Uterus (tissue), 4 donors: ENCODE data around the gene FCRL1. TPM values are rescaled to one million over a fixed set of nuclear protein-coding genes. Genes with fewer than 3 reads are reported as not detected.

Source experiments
- DNase-seq, 2 donors: peaks; one replicate each; pipeline ENCODE4 v3.0.0-alpha.2; 2019 to 2020
- H3K27ac ChIP-seq, 2 donors: fragments of 200-600 bp; sonication (generic); 1 replicate in 1 of 2; 2 replicates in 1 of 2; pipeline ENCODE4 v1.5.1; 2016 to 2018
- H3K27me3 ChIP-seq, 2 donors: fragments of 200-600 bp; sonication (generic); one replicate each; pipeline ENCODE4 v1.5.1; 2018 to 2019; ENCODE audit warnings: control low read depth in 1 of 2
- H3K36me3 ChIP-seq, 2 donors: fragments of 200-600 bp; sonication (generic); one replicate each; pipeline ENCODE4 v1.5.1; 2019; ENCODE audit warnings: control low read depth in 1 of 2
- H3K4me1 ChIP-seq, 2 donors: fragments of 200-600 bp; sonication (generic); one replicate each; pipeline ENCODE4 v1.5.1; 2018 to 2019; ENCODE audit warnings: control low read depth in 1 of 2
- H3K4me3 ChIP-seq, 2 donors: fragments of 200-600 bp; sonication (generic); 1 replicate in 1 of 2; 2 replicates in 1 of 2; pipeline ENCODE4 v1.5.1; 2018 to 2019; ENCODE audit warnings: mild to moderate bottlenecking in 1 of 2
- H3K9me3 ChIP-seq, 2 donors: fragments of 200-600 bp; sonication (generic); one replicate each; pipeline ENCODE4 v1.5.1; 2019; ENCODE audit warnings: control low read depth in 1 of 2
- CTCF ChIP-seq, 4 experiments: fragments of 200-600 bp in 2 of 4; fragments of 450-650 bp in 2 of 4; sonication (generic) in 2 of 4; IDR thresholded peaks; one replicate each; pipeline ENCODE4 v1.5.1; 2016 to 2019; ENCODE audit warnings: antibody characterized with exemption in 4 of 4, mild to moderate bottlenecking in 2 of 4, moderate library complexity in 1 of 4
- POLR2A ChIP-seq, 2 donors: fragments of 450-650 bp; IDR thresholded peaks; one replicate each; pipeline ENCODE4 v1.6.1; 2016; ENCODE audit warnings: antibody characterized with exemption in 2 of 2, mild to moderate bottlenecking in 1 of 2, moderate library complexity in 1 of 2
- intact Hi-C: fragments of 100-400 bp; cut with DNase I; formaldehyde crosslinking; loops from one replicate; pipeline ENCODE4 v1.15.1; 2023; ENCODE audit warnings: low total_unique reads
- total RNA-seq, 4 donors: library from RNA; depleted of rRNA in 3 of 4; stranded (reverse); fragments of >200 nt in 3 of 4; gene quantifications; one replicate each; pipeline versions ENCODE4 v1.1.0 to v1.2.4, GENCODE V29; 2014 to 2023
- donor health status: DM: yes; HTN: yes; CAD: no.

FCRL1 gene
- total RNA-seq, 4 donors from 2014 or later, result 0.27 to 1.1 TPM; not detected in 2

DNA sequence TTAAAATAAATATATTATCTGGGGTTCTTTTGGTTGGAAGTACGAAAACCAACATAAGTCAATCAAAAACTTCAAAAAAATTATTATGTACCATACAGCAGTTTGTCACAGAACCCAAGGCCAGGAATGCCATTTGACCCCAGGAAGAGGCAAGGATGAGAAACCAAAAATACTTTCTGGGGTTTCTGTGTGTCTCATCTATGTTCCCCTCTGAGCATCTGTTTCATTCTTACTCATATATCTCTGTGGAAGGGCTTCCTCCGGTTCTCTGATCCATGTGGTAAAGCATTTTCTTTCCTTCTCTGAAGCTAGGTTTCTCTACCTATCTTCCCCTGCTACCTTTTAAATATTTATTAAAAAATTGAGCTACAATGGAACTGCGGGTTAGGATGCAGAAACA lies 9.8 kb upstream of the FCRL1 start:
- Histone ChIP-seq H3K36me3 (no peaks in the 10 kb centered on the region), H3K27me3 (no peaks in the 10 kb centered on the region), H3K9me3 (no peaks in the 10 kb centered on the region), H3K4me1 (no peaks in the 10 kb centered on the region), H3K4me3 (no peak overlapping the region), H3K27ac (no peak overlapping the region)
- intact Hi-C loops, result no loop called here
- TF ChIP-seq POLR2A (IDR thresholded peaks at IDR 0.05), result no peak
- TF ChIP-seq CTCF (IDR thresholded peaks at IDR 0.05), result no peak
- DNase-seq, result no peak

- Histone ChIP-seq H3K4me3 (no peak overlapping the region), H3K9me3 (no peaks in the 10 kb centered on the region), H3K27me3 (no peaks in the 10 kb centered on the region), H3K4me1 (no peaks in the 10 kb centered on the region), H3K27ac (no peak overlapping the region), H3K36me3 (no peaks in the 10 kb centered on the region)
- DNase-seq, result no peak
- intact Hi-C loops, result no loop called here
- TF ChIP-seq CTCF (IDR thresholded peaks at IDR 0.05) (no peak), POLR2A (IDR thresholded peaks at IDR 0.05) (no peak)
These were observed 9.3 kb upstream of the FCRL1 start for GRCh38 chr1:157829210-157829609.

DNA sequence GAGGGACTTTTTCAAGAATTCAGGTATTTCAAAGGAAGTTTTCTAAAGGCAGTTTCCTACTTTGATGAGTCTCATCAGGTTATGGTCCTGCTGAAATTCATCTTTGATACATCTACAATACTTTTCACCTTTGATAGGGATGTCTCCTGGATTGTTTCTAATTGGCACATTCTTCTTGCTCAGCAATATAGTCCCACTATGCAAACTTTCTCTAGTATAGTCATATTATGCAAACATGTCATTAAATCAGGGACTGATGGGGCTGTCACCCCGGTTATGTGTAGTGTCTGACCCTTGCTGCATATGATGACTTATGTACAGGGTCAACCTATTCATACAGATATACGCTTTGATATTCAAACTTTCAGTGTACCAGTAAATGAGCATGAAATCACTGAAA lies 379 bp upstream of the FCRL1 start:
- DNase-seq, result no peak
- H3K36me3 ChIP-seq, result no peaks in the 10 kb centered on the region
- no peaks in the 10 kb centered on the region for H3K9me3 ChIP-seq
- no peaks in the 10 kb centered on the region for H3K4me1 ChIP-seq
- no peaks in the 10 kb centered on the region for H3K27me3 ChIP-seq
- intact Hi-C loops, result no loop called here
- TF ChIP-seq CTCF (IDR thresholded peaks at IDR 0.05) (no peak), POLR2A (IDR thresholded peaks at IDR 0.05) (no peak)
- no peak overlapping the region for H3K27ac ChIP-seq
- H3K4me3 ChIP-seq, result no peak overlapping the region

- Histone ChIP-seq H3K36me3 (no peaks in the 10 kb centered on the region), H3K27ac (no peak overlapping the region), H3K27me3 (no peaks in the 10 kb centered on the region), H3K4me3 (no peak overlapping the region), H3K4me1 (no peaks in the 10 kb centered on the region), H3K9me3 (no peaks in the 10 kb centered on the region)
- DNase-seq, result no peak
- intact Hi-C loops, result no loop called here
- TF ChIP-seq CTCF (IDR thresholded peaks at IDR 0.05) (no peak), POLR2A (IDR thresholded peaks at IDR 0.05) (no peak)
These were observed 705 bp downstream of the FCRL1 start for GRCh38 chr1:157819215-157819614.

GRCh38 chr1:157813269-157813668 lies 6.7 kb downstream of the FCRL1 start:
- DNase-seq, result no peak
- intact Hi-C loops, result no loop called here
- no peaks in the 10 kb centered on the region for H3K4me1 ChIP-seq

More at GRCh38 chr1:157813269-157813668, 6.7 kb downstream of the FCRL1 start:
- Histone ChIP-seq H3K27me3 (no peaks in the 10 kb centered on the region), H3K9me3 (peaks cover 0 to 5% of the 10 kb centered on the region in 2 donors), H3K36me3 (no peaks in the 10 kb centered on the region), H3K4me3 (no peak overlapping the region), H3K27ac (no peak overlapping the region)
- no peak for TF ChIP-seq CTCF (IDR thresholded peaks at IDR 0.05)
- TF ChIP-seq POLR2A (IDR thresholded peaks at IDR 0.05), result no peak
